Ectodermal cell (in vitro differentiated cells): ENCODE results near the gene TMED4.
"Not testable (repeated sequence)": the region's sequence is repeated elsewhere in the genome, so short reads cannot be mapped to it uniquely, and the experiment has no call there.

Experiments used
- H3K27ac ChIP-seq: 2 replicates; pipeline ENCODE4 v1.7.0; 2013; ENCODE audit warnings: mild to moderate bottlenecking, low read depth, low read length; ENCODE audit not compliant: insufficient read depth, poor library complexity, severe bottlenecking
- H3K27me3 ChIP-seq: 2 replicates; pipeline ENCODE4 v1.7.0; 2013; ENCODE audit warnings: mild to moderate bottlenecking, low read length; ENCODE audit not compliant: insufficient read depth, control insufficient read depth, poor library complexity, severe bottlenecking
- H3K36me3 ChIP-seq: one replicate; pipeline ENCODE4 v1.7.0; 2013; ENCODE audit warnings: low read length; ENCODE audit not compliant: control insufficient read depth, insufficient read depth
- H3K4me1 ChIP-seq: one replicate; pipeline ENCODE4 v1.7.0; 2013; ENCODE audit warnings: low read length; ENCODE audit not compliant: control insufficient read depth, insufficient read depth
- H3K4me3 ChIP-seq: 2 replicates; pipeline ENCODE4 v1.7.0; 2013; ENCODE audit warnings: low read depth, low read length, control low read depth; ENCODE audit not compliant: insufficient read depth
- H3K9me3 ChIP-seq: 2 replicates; pipeline ENCODE4 v1.7.0; 2013; ENCODE audit warnings: mild to moderate bottlenecking, low read length, moderate library complexity; ENCODE audit not compliant: control insufficient read depth
- WGBS, 2 experiments: methylation state at CpG; one replicate each; pipeline ENCODE4 v1.1.7; 2013; ENCODE audit warnings: missing lambda C conversion rate in 2 of 2; 5-methylcytosine and 5-hydroxymethylcytosine counted together

Gene TMED4

GRCh38 chr7:44568771-44569560, 13.1 kb downstream of the TMED4 start:
- Histone ChIP-seq H3K9me3 (no peaks in the 10 kb centered on the region), H3K4me3 (no peak overlapping the region), H3K27ac (no peak overlapping the region), H3K27me3 (no peaks in the 10 kb centered on the region), H3K36me3 (peaks cover 66% of the 10 kb centered on the region), H3K4me1 (peaks cover 5% of the 10 kb centered on the region)
- WGBS, 2 experiments: 93 to 95% methylated on average over 17 of the region's 17 CpGs

- WGBS, 2 experiments: 94 to 97% methylated on average over 6 of the region's 6 CpGs
- Histone ChIP-seq H3K4me3 (no peak overlapping the region), H3K4me1 (peaks cover 5% of the 10 kb centered on the region), H3K36me3 (peaks cover 66% of the 10 kb centered on the region), H3K9me3 (no peaks in the 10 kb centered on the region), H3K27ac (no peak overlapping the region), H3K27me3 (no peaks in the 10 kb centered on the region)
These were observed 14.1 kb downstream of the TMED4 start for GRCh38 chr7:44567884-44568283.

GRCh38 chr7:44566680-44567079, 15.4 kb downstream of the TMED4 start:
- Histone ChIP-seq H3K36me3 (peaks cover 55% of the 10 kb centered on the region), H3K27me3 (no peaks in the 10 kb centered on the region), H3K4me3 (no peak overlapping the region), H3K9me3 (no peaks in the 10 kb centered on the region), H3K4me1 (no peaks in the 10 kb centered on the region), H3K27ac (no peak overlapping the region)
- 94% methylated on average over 5 of the region's 5 CpGs for WGBS, 2 experiments

GRCh38 chr7:44565795-44566559, 16.1 kb downstream of the TMED4 start:
- peaks cover 49% of the 10 kb centered on the region for H3K36me3 ChIP-seq
- H3K4me1 ChIP-seq: no peaks in the 10 kb centered on the region
- no peak overlapping the region for H3K4me3 ChIP-seq
- WGBS, 2 experiments: 91 to 93% methylated on average over 15 to 16 of the region's 16 CpGs
- no peak overlapping the region for H3K27ac ChIP-seq
- H3K27me3 ChIP-seq: no peaks in the 10 kb centered on the region
- H3K9me3 ChIP-seq: no peaks in the 10 kb centered on the region

GRCh38 chr7:44565097-44565794, 16.8 kb downstream of the TMED4 start:
- 75 to 77% methylated on average over 13 of the region's 13 CpGs for WGBS, 2 experiments
- no peak overlapping the region for H3K4me3 ChIP-seq
- H3K27me3 ChIP-seq: no peaks in the 10 kb centered on the region
- H3K36me3 ChIP-seq: peaks cover 43% of the 10 kb centered on the region
- no peak overlapping the region for H3K27ac ChIP-seq
- H3K4me1 ChIP-seq: no peaks in the 10 kb centered on the region
- H3K9me3 ChIP-seq: no peaks in the 10 kb centered on the region

- Histone ChIP-seq H3K36me3 (peaks cover 36% of the 10 kb centered on the region), H3K9me3 (no peaks in the 10 kb centered on the region), H3K27ac (no peak overlapping the region), H3K27me3 (no peaks in the 10 kb centered on the region), H3K4me3 (no peak overlapping the region), H3K4me1 (no peaks in the 10 kb centered on the region)
- 93 to 95% methylated on average over 2 of the region's 2 CpGs for WGBS, 2 experiments
These were observed 17.4 kb downstream of the TMED4 start for GRCh38 chr7:44564606-44565005.

GRCh38 chr7:44563171-44563679, 18.8 kb downstream of the TMED4 start:
- H3K27me3 ChIP-seq: no peaks in the 10 kb centered on the region
- H3K36me3 ChIP-seq: peaks cover 26% of the 10 kb centered on the region
- no peaks in the 10 kb centered on the region for H3K4me1 ChIP-seq
- no peak overlapping the region for H3K27ac ChIP-seq
- H3K9me3 ChIP-seq: no peaks in the 10 kb centered on the region
- no peak overlapping the region for H3K4me3 ChIP-seq
- 95 to 98% methylated on average over 3 of the region's 3 CpGs for WGBS, 2 experiments

GRCh38 chr7:44562622-44562962, 19.4 kb downstream of the TMED4 start:
- H3K36me3 ChIP-seq: peaks cover 20% of the 10 kb centered on the region
- WGBS, 2 experiments: 85 to 95% methylated on average over 7 to 8 of the region's 8 CpGs
- not testable (repeated sequence) for H3K4me1 ChIP-seq, H3K27ac ChIP-seq, H3K9me3 ChIP-seq, H3K4me3 ChIP-seq, H3K27me3 ChIP-seq

GRCh38 chr7:44561962-44562621, 19.9 kb downstream of the TMED4 start:
- Histone ChIP-seq H3K27ac (no peak overlapping the region), H3K4me1 (no peaks in the 10 kb centered on the region), H3K4me3 (no peak overlapping the region), H3K36me3 (peaks cover 15% of the 10 kb centered on the region), H3K27me3 (no peaks in the 10 kb centered on the region), H3K9me3 (no peaks in the 10 kb centered on the region)
- WGBS, 2 experiments: 88 to 89% methylated on average over 7 of the region's 7 CpGs
